RWPE2 (cell line): ENCODE measurements around the gene DDX51.
"Not testable (repeated sequence)": the region's sequence is repeated elsewhere in the genome, so short reads cannot be mapped to it uniquely, and the experiment has no call there.

Source experiments
- ATAC-seq: fragments of 200-7000 bp; cut with Tn5 transposase; 3 replicates; pipeline ENCODE4 v1.9.1; 2021; ENCODE audit warnings: low read depth
- DNase-seq: peaks from one replicate; pipeline ENCODE4 v3.0.0-alpha.2; 2020; ENCODE audit warnings: low spot score
- H3K27ac ChIP-seq: fragments of 450-650 bp; 2 replicates; pipeline ENCODE4 v1.5.1; 2017; ENCODE audit warnings: mild to moderate bottlenecking; ENCODE audit not compliant: poor library complexity, severe bottlenecking
- H3K27me3 ChIP-seq: fragments of 250-450 bp; sonication (Bioruptor Pico); 2 replicates; pipeline ENCODE4 v1.5.1; 2021; ENCODE audit warnings: mild to moderate bottlenecking, moderate library complexity; ENCODE audit not compliant: insufficient read depth, poor library complexity, severe bottlenecking
- H3K36me3 ChIP-seq: fragments of 250-450 bp; sonication (Bioruptor Pico); 2 replicates; pipeline ENCODE4 v1.5.1; 2020; ENCODE audit warnings: low read depth, mild to moderate bottlenecking, moderate library complexity
- H3K4me1 ChIP-seq: fragments of 250-450 bp; sonication (Bioruptor Pico); 2 replicates; pipeline ENCODE4 v1.5.1; 2021; ENCODE audit warnings: mild to moderate bottlenecking, moderate library complexity; ENCODE audit not compliant: insufficient read depth, poor library complexity, severe bottlenecking
- H3K4me3 ChIP-seq: fragments of 250-450 bp; sonication (Bioruptor Pico); 2 replicates; pipeline ENCODE4 v1.5.1; 2021; ENCODE audit warnings: mild to moderate bottlenecking, moderate library complexity; ENCODE audit not compliant: severe bottlenecking
- H3K9me3 ChIP-seq: fragments of 250-450 bp; sonication (Bioruptor Pico); 2 replicates; pipeline ENCODE4 v1.5.1; 2021; ENCODE audit warnings: mild to moderate bottlenecking, moderate library complexity; ENCODE audit not compliant: severe bottlenecking
- CTCF ChIP-seq: fragments of 450-650 bp; IDR thresholded peaks from one replicate; pipeline ENCODE4 v1.5.1; 2017; ENCODE audit warnings: mild to moderate bottlenecking, moderate library complexity; ENCODE audit not compliant: poor library complexity, severe bottlenecking

The DDX51 gene

DNA sequence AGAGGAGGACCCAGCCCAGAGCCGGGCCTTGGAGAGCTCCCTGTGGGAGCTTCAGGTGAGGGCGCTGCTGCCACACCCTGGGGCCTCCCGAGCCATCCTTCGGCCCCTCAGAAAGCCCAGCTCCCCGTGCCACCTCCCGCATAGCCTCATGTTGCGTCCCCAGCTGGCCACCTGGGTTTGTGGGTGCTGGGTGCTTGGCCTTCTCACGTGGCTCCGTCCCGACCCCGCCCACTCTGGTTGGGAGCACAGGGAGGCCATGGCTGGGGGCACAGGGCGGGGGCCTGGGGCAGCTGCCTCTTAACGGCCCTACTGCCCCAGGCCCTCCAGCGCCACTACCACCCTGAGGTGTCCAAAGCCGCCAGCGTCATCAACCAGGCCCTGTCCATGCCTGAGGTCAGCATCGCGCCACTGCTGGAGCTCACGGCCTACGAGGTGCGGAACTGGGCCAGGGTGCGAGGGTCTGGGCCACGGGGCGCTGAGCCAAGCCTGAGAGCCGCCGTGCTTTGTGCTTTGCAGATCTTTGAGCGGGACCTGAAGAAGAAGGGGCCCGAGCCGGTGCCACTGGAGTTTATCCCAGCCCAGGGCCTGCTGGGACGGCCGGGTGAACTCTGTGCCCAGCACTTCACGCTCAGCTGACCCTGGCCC, 7.8 kb upstream of the DDX51 start:
- no peaks in the 10 kb centered on the region for H3K27me3 ChIP-seq
- H3K27ac ChIP-seq = no peak overlapping the region
- H3K4me3 ChIP-seq = no peak overlapping the region
- no peak for TF ChIP-seq CTCF
- H3K9me3 ChIP-seq = no peaks in the 10 kb centered on the region
- DNase-seq = peak; percentile 56
- H3K36me3 ChIP-seq = peaks cover 5% of the 10 kb centered on the region
- ATAC-seq = no peak
- no peaks in the 10 kb centered on the region for H3K4me1 ChIP-seq

- H3K27ac ChIP-seq = no peak overlapping the region
- no peak for ATAC-seq
- peak; percentile 64 for DNase-seq
Observed at GRCh38 chr12:132151145-132151765, 7.1 kb upstream of the DDX51 start.

GRCh38 chr12:132150780-132151144, 6.6 kb upstream of the DDX51 start:
- no peak overlapping the region for H3K4me3 ChIP-seq
- DNase-seq (peak; percentile 60), ATAC-seq (no peak)
- no peak for TF ChIP-seq CTCF
- H3K4me1 ChIP-seq = no peaks in the 10 kb centered on the region
- H3K27me3 ChIP-seq = no peaks in the 10 kb centered on the region
- H3K27ac ChIP-seq = no peak overlapping the region
- H3K9me3 ChIP-seq = no peaks in the 10 kb centered on the region
- H3K36me3 ChIP-seq = peaks cover 15% of the 10 kb centered on the region

More at GRCh38 chr12:132151145-132151765, 7.1 kb upstream of the DDX51 start:
- no peaks in the 10 kb centered on the region for H3K9me3 ChIP-seq
- peaks cover 10% of the 10 kb centered on the region for H3K36me3 ChIP-seq
- no peaks in the 10 kb centered on the region for H3K4me1 ChIP-seq
- no peak for TF ChIP-seq CTCF
- H3K4me3 ChIP-seq = no peak overlapping the region
- no peaks in the 10 kb centered on the region for H3K27me3 ChIP-seq

- not testable (repeated sequence) for H3K4me1 ChIP-seq, DNase-seq, ATAC-seq, H3K27ac ChIP-seq, H3K27me3 ChIP-seq, H3K9me3 ChIP-seq, H3K4me3 ChIP-seq
- peaks cover 16% of the 10 kb centered on the region for H3K36me3 ChIP-seq
Observed at GRCh38 chr12:132149526-132149925, 5.4 kb upstream of the DDX51 start.

DNA sequence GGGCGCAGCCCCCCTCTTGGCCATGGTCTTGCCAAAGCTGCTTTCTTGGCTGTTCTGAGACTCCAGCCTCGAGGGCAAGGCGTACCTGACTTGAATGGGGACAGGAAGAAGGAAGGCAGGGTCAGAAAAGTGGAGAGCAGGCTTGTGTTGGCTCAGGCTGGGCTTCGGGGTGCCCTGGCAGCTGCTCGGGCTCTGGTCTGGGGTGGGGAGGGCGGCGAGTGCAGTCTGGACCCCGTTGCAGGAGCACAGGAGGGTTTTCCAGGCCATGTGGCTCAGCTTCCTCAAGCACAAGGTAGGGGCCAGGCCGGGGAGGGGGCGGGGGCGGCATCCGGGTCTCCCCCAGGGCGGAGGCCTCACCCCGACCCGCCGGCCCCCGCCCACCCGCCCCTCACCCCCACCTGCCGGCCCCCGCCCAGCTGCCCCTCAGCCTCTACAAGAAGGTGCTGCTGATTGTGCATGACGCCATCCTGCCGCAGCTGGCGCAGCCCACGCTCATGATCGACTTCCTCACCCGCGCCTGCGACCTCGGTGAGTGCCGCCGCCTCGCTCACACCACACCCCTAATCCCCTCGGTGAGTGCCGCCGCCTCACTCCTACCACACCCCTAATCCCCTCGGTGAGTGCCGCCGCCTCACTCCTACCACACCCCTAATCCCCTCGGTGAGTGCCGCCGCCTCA, 4.4 kb upstream of the DDX51 start:
- TF ChIP-seq CTCF = no peak
- Histone ChIP-seq H3K36me3 (peaks cover 16% of the 10 kb centered on the region), H3K9me3 (no peaks in the 10 kb centered on the region), H3K27me3 (no peaks in the 10 kb centered on the region), H3K27ac (no peak overlapping the region), H3K4me1 (no peaks in the 10 kb centered on the region), H3K4me3 (no peak overlapping the region)
- DNase-seq (peak; percentile 51), ATAC-seq (no peak)
